PC-3 (cell line): ENCODE measurements around the gene MMRN1. TPM values are rescaled to one million over a fixed set of nuclear protein-coding genes. Genes with fewer than 3 reads are reported as not detected.

ENCODE experiments used
- ATAC-seq: fragments of 200-7000 bp; cut with Tn5 transposase; 2 replicates; pipeline ENCODE4 v1.9.1; 2020; ENCODE audit warnings: mild to moderate bottlenecking, moderate library complexity
- BruUV-seq: library from RNA; stranded (reverse); fragments of 400-500 nt; replicated peaks from 2 replicates; lab custom pipeline; 2021; lab: Mats Ljungman, UMichigan
- CTCF ChIA-PET: fragments of 300-600 bp; sonication (Branson Sonifier 250); formaldehyde crosslinking; loops from one replicate; lab custom pipeline; 2022; ENCODE audit warnings: antibody characterized with exemption; lab: Charles Lee
- POLR2A ChIA-PET: fragments of 300-600 bp; sonication (Branson Sonifier 250); formaldehyde crosslinking; loops from one replicate; lab custom pipeline; 2022; ENCODE audit warnings: antibody characterized with exemption; ENCODE audit not compliant: unreplicated experiment; lab: Charles Lee
- DNase-seq: peaks from one replicate; pipeline ENCODE4 v3.0.0-alpha.2; 2015
- H2AFZ ChIP-seq: fragments of 300-600 bp; sonication (generic); 2 replicates; pipeline ENCODE4 v1.6.0; 2016; ENCODE audit warnings: antibody characterized with exemption, low read length
- H3F3A ChIP-seq: fragments of 300-600 bp; sonication (generic); one replicate; pipeline ENCODE4 v1.6.0; 2017; ENCODE audit warnings: antibody characterized with exemption, low read length, control low read depth, mild to moderate bottlenecking; ENCODE audit not compliant: unreplicated experiment
- H3K27ac ChIP-seq: fragments of 300-600 bp; sonication (generic); 2 replicates; pipeline ENCODE4 v1.5.1; 2016; ENCODE audit warnings: mild to moderate bottlenecking, low read length
- H3K27me3 ChIP-seq: fragments of 300-600 bp; sonication (generic); 2 replicates; pipeline ENCODE4 v1.6.1; 2016; ENCODE audit warnings: low read length, mixed read lengths
- H3K36me3 ChIP-seq: fragments of 300-600 bp; sonication (generic); 2 replicates; pipeline ENCODE4 v1.6.1; 2016; ENCODE audit warnings: low read depth, mixed run types, low read length, mixed read lengths
- H3K4me1 ChIP-seq: fragments of 300-600 bp; sonication (generic); 2 replicates; pipeline ENCODE4 v1.5.1; 2016; ENCODE audit warnings: low read length; ENCODE audit not compliant: insufficient read depth
- H3K4me2 ChIP-seq: fragments of 300-600 bp; sonication (generic); 2 replicates; pipeline ENCODE4 v1.6.0; 2016; ENCODE audit warnings: low read length
- H3K4me3 ChIP-seq: fragments of 300-600 bp; sonication (generic); 2 replicates; pipeline ENCODE4 v1.5.1; 2016; ENCODE audit warnings: mild to moderate bottlenecking, low read length, mixed read lengths
- H3K79me2 ChIP-seq: fragments of 300-600 bp; sonication (generic); 2 replicates; pipeline ENCODE4 v1.6.1; 2017; ENCODE audit warnings: low read length, mixed read lengths
- H3K9ac ChIP-seq: fragments of 300-600 bp; sonication (generic); 2 replicates; pipeline ENCODE4 v1.6.0; 2016; ENCODE audit warnings: mild to moderate bottlenecking, low read length
- H3K9me2 ChIP-seq: fragments of 300-600 bp; sonication (generic); replicated peaks from 2 replicates; pipeline ENCODE4 v1.6.1; 2016; ENCODE audit warnings: mixed run types, low read length, mixed read lengths
- H3K9me3 ChIP-seq: fragments of 300-600 bp; sonication (generic); 2 replicates; pipeline ENCODE4 v1.6.1; 2016; ENCODE audit warnings: low read length, mixed read lengths
- H4K20me1 ChIP-seq: fragments of 300-600 bp; sonication (generic); 2 replicates; pipeline ENCODE4 v1.6.1; 2016; ENCODE audit warnings: low read length, mixed read lengths
- EZH2 ChIP-seq: fragments of 300-600 bp; sonication (generic); IDR thresholded peaks from one replicate; pipeline ENCODE4 v1.6.1; 2017; ENCODE audit warnings: antibody characterized with exemption, mild to moderate bottlenecking, low read length; ENCODE audit not compliant: unreplicated experiment
- EZH2phosphoT487 ChIP-seq: fragments of 300-600 bp; sonication (generic); IDR thresholded peaks from 2 replicates; pipeline ENCODE4 v1.6.1; 2018; ENCODE audit warnings: mild to moderate bottlenecking, antibody characterized with exemption, low read length, borderline replicate concordance
- intact Hi-C: fragments of 100-400 bp; cut with micrococcal nuclease; formaldehyde crosslinking; loops from 2 replicates; pipeline ENCODE4 v1.9.0; 2023
- total RNA-seq: library from RNA; depleted of rRNA; stranded (reverse); fragments of >200 nt; gene quantifications from 2 replicates; pipeline ENCODE4 v1.2.3, GENCODE V29; 2014
- TF ChIP-seq, protein P1 (sequence below): fragments of 300-600 bp; sonication (generic); conservative IDR thresholded peaks from 2 replicates; pipeline ENCODE4 v1.5.1; 2017; ENCODE audit warnings: antibody characterized with exemption, low read depth, mild to moderate bottlenecking, low read length

MMRN1 gene
- total RNA-seq, 1 experiment from 2014 or later, result 0.73 TPM

DNA sequence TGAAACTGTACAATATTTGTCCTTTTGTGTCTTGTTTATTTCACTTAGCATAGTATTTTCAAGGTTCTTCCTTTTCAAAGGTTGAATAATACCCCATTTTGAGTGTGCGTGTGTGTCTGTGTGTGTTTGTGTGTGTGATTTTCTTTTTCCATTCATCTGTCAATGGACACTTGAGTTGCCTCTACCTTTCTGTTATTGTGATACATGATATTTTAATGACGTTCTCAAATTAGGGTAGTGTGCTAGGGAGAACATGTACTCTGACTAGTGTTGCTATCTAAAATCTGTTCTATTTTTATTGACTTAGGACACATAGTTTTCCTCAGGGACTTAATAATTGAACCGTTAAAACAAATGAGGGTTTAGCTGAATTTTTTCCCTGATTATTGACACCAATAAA lies 9.9 kb downstream of the MMRN1 start:
- TF ChIP-seq, protein P1, sequence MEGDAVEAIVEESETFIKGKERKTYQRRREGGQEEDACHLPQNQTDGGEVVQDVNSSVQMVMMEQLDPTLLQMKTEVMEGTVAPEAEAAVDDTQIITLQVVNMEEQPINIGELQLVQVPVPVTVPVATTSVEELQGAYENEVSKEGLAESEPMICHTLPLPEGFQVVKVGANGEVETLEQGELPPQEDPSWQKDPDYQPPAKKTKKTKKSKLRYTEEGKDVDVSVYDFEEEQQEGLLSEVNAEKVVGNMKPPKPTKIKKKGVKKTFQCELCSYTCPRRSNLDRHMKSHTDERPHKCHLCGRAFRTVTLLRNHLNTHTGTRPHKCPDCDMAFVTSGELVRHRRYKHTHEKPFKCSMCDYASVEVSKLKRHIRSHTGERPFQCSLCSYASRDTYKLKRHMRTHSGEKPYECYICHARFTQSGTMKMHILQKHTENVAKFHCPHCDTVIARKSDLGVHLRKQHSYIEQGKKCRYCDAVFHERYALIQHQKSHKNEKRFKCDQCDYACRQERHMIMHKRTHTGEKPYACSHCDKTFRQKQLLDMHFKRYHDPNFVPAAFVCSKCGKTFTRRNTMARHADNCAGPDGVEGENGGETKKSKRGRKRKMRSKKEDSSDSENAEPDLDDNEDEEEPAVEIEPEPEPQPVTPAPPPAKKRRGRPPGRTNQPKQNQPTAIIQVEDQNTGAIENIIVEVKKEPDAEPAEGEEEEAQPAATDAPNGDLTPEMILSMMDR, result no peak
- TF ChIP-seq EZH2phosphoT487 (no peak), EZH2 (no peak)
- CTCF ChIA-PET, result no interaction called here
- no peak overlapping the region for H3K4me3 ChIP-seq
- no peaks in the 10 kb centered on the region for H3K4me1 ChIP-seq
- H4K20me1 ChIP-seq, result no peaks in the 10 kb centered on the region
- H3K9ac ChIP-seq, result no peak overlapping the region
- no peaks in the 10 kb centered on the region for H3K79me2 ChIP-seq
- POLR2A ChIA-PET, result no interaction called here
- H3K36me3 ChIP-seq, result no peaks in the 10 kb centered on the region
- ATAC-seq, result no peak
- H3K27ac ChIP-seq, result no peak overlapping the region
- H2AFZ ChIP-seq, result no peak overlapping the region
- H3K4me2 ChIP-seq, result no peak overlapping the region
- no peak for DNase-seq
- H3K27me3 ChIP-seq, result peaks cover 41% of the 10 kb centered on the region
- no peaks in the 10 kb centered on the region for H3K9me2 ChIP-seq
- no peaks in the 10 kb centered on the region for H3F3A ChIP-seq
- H3K9me3 ChIP-seq, result no peaks in the 10 kb centered on the region
- intact Hi-C loops, result loop anchor here (5.0 to 10.0 kb wide), 5 partner anchors 307 to 740 kb away; no protein-coding TSS in a partner anchor
- BruUV-seq, result no TSS peak

DNA sequence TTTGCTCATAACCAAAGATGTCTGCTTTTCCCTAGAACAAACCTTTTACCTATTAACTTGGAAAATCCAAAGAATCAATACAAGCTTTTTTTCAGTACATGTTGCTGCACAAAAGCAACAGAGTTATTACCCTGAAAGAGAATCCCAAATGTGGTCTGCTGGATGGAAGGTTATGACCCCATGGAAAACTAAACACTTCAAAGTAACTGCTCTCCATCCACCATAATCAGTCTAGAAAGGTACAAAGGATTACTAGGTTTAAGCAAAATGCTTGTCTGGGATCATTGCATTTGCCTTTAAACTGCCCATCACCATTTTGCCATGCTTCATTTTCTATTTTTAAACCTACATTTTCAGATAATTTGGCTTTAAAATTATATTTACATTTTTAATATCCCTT lies 11.7 kb downstream of the MMRN1 start:
- Histone ChIP-seq H3K4me3 (no peak overlapping the region), H3K4me2 (no peak overlapping the region), H3K4me1 (no peaks in the 10 kb centered on the region), H3F3A (no peaks in the 10 kb centered on the region), H3K9me3 (no peaks in the 10 kb centered on the region), H4K20me1 (no peaks in the 10 kb centered on the region), H3K36me3 (no peaks in the 10 kb centered on the region), H3K27ac (no peak overlapping the region), H3K9ac (no peak overlapping the region), H3K9me2 (no peaks in the 10 kb centered on the region), H3K27me3 (peaks cover 43% of the 10 kb centered on the region), H3K79me2 (no peaks in the 10 kb centered on the region), H2AFZ (no peak overlapping the region)
- POLR2A ChIA-PET, result no interaction called here
- no peak for ATAC-seq
- no TSS peak for BruUV-seq
- CTCF ChIA-PET, result no interaction called here
- intact Hi-C loops, result loop anchor here (10.0 kb wide), 1 partner anchor 742 kb away; no protein-coding TSS in a partner anchor
- DNase-seq, result no peak
- TF ChIP-seq EZH2 (no peak), EZH2phosphoT487 (no peak)
- TF ChIP-seq, protein P1, result no peak

DNA sequence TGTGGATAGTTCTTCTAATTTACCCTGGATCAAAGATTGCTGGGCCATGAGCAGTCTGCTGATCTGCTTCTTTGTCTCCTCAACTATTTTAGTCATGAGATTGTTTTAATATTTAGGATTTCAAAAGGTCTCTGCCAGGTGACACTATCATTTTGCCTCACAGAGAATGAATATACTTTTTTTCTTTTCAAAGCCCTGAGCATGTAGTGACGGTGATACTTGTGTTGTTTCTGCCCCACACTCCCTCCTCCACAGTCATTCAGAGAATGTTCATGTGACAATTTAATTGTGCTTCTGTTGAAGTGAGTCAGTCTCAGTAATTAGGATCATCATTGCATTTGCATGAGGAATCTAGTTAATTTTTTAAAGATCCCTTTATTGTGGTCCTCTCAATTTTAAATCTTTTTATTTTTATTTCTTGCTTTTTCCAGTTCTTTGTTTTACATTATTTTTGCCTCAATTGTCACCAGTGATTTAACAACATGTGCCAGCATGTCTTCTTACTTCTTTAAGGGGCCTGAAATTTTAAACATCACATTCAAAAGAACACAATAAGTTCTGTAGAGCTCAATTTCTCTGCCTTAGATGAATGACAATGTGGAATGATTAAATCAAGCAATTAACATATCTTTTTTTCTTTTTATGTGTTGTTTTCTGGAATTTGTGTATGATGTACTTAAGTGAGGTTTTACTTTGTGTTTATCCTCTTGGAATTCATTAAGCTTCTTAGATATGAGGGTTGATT lies 12.3 kb downstream of the MMRN1 start:
- H3K9me2 ChIP-seq, result no peaks in the 10 kb centered on the region
- H3K36me3 ChIP-seq, result no peaks in the 10 kb centered on the region
- TF ChIP-seq EZH2 (no peak), EZH2phosphoT487 (no peak)
- TF ChIP-seq, protein P1, result no peak
- H3K9me3 ChIP-seq, result no peaks in the 10 kb centered on the region
- H3K27ac ChIP-seq, result no peak overlapping the region
- intact Hi-C loops, result loop anchor here (10.0 kb wide), 1 partner anchor 742 kb away; no protein-coding TSS in a partner anchor
- H3F3A ChIP-seq, result no peaks in the 10 kb centered on the region
- H3K79me2 ChIP-seq, result no peaks in the 10 kb centered on the region
- ChIA-PET CTCF (no interaction called here), POLR2A (no interaction called here)
- no peaks in the 10 kb centered on the region for H4K20me1 ChIP-seq
- H3K9ac ChIP-seq, result no peak overlapping the region
- no peak overlapping the region for H3K4me2 ChIP-seq
- no peak overlapping the region for H3K4me3 ChIP-seq
- H2AFZ ChIP-seq, result no peak overlapping the region
- H3K27me3 ChIP-seq, result peaks cover 50% of the 10 kb centered on the region
- DNase-seq, result no peak
- ATAC-seq, result no peak
- no peaks in the 10 kb centered on the region for H3K4me1 ChIP-seq
- BruUV-seq, result no TSS peak
